GM23248 (cell line): Measurements from ENCODE around the gene DKK3.

Source experiments
- EZH2 ChIP-seq: fragments of 200-600 bp; sonication (generic); IDR thresholded peaks from 2 replicates; pipeline ENCODE4 v1.6.1; 2018; ENCODE audit warnings: antibody characterized with exemption, mild to moderate bottlenecking; ENCODE audit not compliant: insufficient read depth, poor library complexity, severe bottlenecking
- EZH2phosphoT487 ChIP-seq: fragments of 200-600 bp; sonication (generic); IDR thresholded peaks from 2 replicates; pipeline ENCODE4 v1.6.1; 2018; ENCODE audit warnings: antibody characterized with exemption, moderate library complexity, mild to moderate bottlenecking, low read depth; ENCODE audit not compliant: insufficient read depth

DNA sequence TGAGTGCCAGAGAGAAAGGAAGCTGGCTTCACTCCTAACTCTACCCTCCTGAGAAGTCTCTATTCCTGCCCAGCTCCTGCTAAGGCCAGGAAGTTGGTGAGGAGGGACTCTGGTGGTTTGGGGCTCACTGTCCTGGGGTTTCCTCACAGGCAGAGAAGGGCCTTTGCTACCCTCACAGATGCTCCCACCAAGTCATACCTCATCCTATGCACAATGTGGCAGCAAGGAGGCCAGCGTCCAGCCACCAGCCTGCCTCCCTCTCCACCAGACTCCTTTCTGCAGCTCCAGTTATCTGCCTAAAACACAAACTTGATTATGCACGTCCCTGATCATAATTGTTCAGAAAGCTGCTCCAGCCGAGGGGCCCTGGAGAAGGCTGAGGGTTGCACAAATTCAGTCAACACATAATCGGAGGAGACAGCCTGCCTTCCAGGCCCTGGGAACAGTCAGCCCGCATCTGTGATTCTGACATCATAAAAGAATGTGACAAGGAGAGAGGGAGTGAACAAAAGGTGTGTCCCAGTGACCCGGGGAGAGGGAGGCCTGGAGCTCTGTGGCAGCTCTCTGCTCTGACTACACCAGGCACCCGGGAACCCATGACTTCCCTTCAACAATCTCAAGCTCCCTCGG lies 28.8 kb downstream of the DKK3 start:
- TF ChIP-seq EZH2 (no peak), EZH2phosphoT487 (no peak)
